ENCODE data around the gene KCNJ14.

KCNJ14 gene

DNA sequence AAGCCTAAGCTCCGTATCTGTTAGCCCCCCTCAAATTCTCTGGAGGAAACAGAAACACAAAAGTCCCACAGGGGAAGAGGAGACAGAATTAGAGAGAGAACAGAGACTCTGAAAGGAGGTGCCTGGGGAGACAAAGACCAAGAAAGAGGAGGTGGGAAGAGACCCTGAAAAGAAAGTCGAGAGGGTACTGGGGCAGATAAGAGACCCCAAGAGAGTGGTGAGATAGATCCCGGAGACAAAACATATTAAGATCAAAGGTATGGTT lies 10.5 kb upstream of the KCNJ14 start:
- no peak for DNase-seq (ENCODE audit: low read depth)
- H3K4me3 ChIP-seq (ENCODE audit: low read depth, low read length): peak overlapping the region; percentile 89
- TF ChIP-seq CTCF (IDR thresholded peaks at IDR 0.05; ENCODE audit: low read depth, low read length, missing control alignments): no peak

GRCh38 chr19:48445256-48445605 lies 10.1 kb upstream of the KCNJ14 start:
- peak; percentile 42 for TF ChIP-seq CTCF (IDR thresholded peaks at IDR 0.05; ENCODE audit: low read depth, low read length, missing control alignments)
- DNase-seq (ENCODE audit: low read depth): no peak
- H3K4me3 ChIP-seq (ENCODE audit: low read depth, low read length): peak overlapping the region; percentile 89

DNA sequence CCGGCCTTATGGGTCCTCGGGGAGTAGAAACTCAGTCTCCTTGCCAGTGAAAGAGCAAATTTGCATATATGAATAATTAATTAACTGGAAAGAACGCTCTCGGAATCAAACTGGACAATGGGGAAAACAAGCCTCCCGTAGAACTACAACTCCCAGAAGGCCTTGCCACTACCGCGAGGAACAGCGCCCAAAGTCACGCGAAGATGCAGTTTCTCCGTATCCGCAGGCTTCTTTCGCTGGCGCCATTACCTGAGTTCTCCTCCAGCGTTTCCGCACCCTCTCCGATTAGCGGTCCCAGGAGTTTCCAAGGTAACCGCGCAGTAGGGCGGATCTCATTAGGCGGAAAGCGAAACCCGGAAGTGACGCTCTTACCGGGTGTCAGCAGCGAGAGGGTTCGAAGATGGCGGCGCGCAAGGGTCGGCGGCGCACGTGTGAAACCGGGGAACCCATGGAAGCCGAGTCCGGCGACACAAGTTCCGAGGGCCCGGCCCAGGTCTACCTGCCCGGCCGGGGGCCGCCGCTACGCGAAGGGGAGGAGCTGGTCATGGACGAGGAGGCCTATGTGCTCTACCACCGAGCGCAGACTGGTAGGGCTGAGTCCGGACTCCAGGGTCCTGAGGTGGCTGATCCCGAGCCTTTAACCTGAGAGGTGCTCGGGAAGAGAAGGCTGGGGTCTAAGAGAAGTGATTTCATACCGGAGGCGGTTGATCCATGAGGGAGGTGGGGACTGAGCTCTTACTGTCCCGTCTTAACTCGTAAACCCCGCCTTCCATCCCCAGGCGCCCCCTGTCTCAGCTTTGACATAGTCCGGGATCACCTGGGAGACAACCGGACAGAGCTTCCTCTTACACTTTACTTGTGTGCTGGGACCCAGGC lies 9.5 kb upstream of the KCNJ14 start, which contains the start of gene GRWD1:
Gene GRWD1, plus strand, starts transcription at position 378 of the 876 bp plus-strand sequence. Its CDS starts 23 bp downstream, at position 401.
- DNase-seq (ENCODE audit: low read depth): peak; percentile 95
- H3K4me3 ChIP-seq (ENCODE audit: low read depth, low read length): peak within 1 kb of the TSS; percentile 89
- TF ChIP-seq CTCF (IDR thresholded peaks at IDR 0.05; ENCODE audit: low read depth, low read length, missing control alignments): peak; percentile 9

- peak overlapping the region; percentile 89 for H3K4me3 ChIP-seq (ENCODE audit: low read depth, low read length)
- no peak for TF ChIP-seq CTCF (IDR thresholded peaks at IDR 0.05; ENCODE audit: low read depth, low read length, missing control alignments)
- no peak for DNase-seq (ENCODE audit: low read depth)
Measured at GRCh38 chr19:48446579-48446978, 8.8 kb upstream of the KCNJ14 start.

- H3K4me3 ChIP-seq (ENCODE audit: low read depth, low read length): no peak overlapping the region
- no peak for DNase-seq (ENCODE audit: low read depth)
- no peak for TF ChIP-seq CTCF (IDR thresholded peaks at IDR 0.05; ENCODE audit: low read depth, low read length, missing control alignments)
Measured at GRCh38 chr19:48448563-48448962, 6.8 kb upstream of the KCNJ14 start.

GRCh38 chr19:48450441-48450840 lies 4.9 kb upstream of the KCNJ14 start:
- no peak for TF ChIP-seq CTCF (IDR thresholded peaks at IDR 0.05; ENCODE audit: low read depth, low read length, missing control alignments)
- H3K4me3 ChIP-seq (ENCODE audit: low read depth, low read length): no peak overlapping the region
- no peak for DNase-seq (ENCODE audit: low read depth)

- no peak for TF ChIP-seq CTCF (IDR thresholded peaks at IDR 0.05; ENCODE audit: low read depth, low read length, missing control alignments)
Measured at GRCh38 chr19:48450863-48451262, 4.5 kb upstream of the KCNJ14 start.

More at GRCh38 chr19:48450863-48451262, 4.5 kb upstream of the KCNJ14 start:
- H3K4me3 ChIP-seq (ENCODE audit: low read depth, low read length): no peak overlapping the region
- DNase-seq (ENCODE audit: low read depth): no peak
